Erythroblast (primary cell): ENCODE data around the gene SCGB1C2.

Source experiments
- GATA1 ChIP-seq: IDR thresholded peaks from 2 replicates; pipeline ENCODE4 v1.6.1; 2011; ENCODE audit warnings: low read depth, mild to moderate bottlenecking, control low read depth, low read length, moderate library complexity
- POLR2A ChIP-seq: IDR thresholded peaks from 2 replicates; pipeline ENCODE4 v1.6.1; 2011; ENCODE audit warnings: mild to moderate bottlenecking, low read length

DNA sequence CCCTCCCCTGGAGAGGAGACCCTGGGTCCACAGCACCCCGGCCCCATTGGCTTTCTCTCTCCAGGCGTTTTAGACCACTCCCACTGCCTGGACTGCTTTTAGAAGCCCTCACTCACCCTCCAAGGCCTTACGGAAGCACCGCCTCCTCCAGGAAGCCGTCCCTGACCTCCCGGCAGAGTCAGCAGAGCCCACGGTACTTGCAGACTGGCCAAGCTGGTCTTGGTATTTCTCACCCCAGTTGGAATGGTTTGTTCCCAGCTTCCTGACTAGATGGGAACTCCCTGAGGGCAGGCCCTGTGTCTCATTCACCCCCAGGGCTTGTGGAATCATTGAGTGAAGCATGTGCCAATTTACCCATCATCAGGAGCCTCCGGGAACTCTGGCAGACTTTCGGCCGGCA is 9.2 kb downstream of the SCGB1C2 start:
- TF ChIP-seq POLR2A (no peak), GATA1 (no peak)
